HepG2 (cell line): Measurements from ENCODE around the gene TEF. TPM values are rescaled to one million over a fixed set of nuclear protein-coding genes. Genes with fewer than 3 reads are reported as not detected.

Experiments
- EP300 ChIP-seq, 3 experiments: sonication (generic) in 1 of 3; formaldehyde crosslinking in 1 of 3; IDR thresholded peaks; 2 replicates each; pipeline versions ENCODE4 v1.5.1 to v1.6.1; 2011 to 2020; ENCODE audit warnings: low read depth in 2 of 3, low read length in 2 of 3, borderline replicate concordance in 1 of 3, improper control_type of control experiment in 1 of 3, mild to moderate bottlenecking in 1 of 3, missing genetic modification reagents in 1 of 3, moderate library complexity in 1 of 3
- EZH2 ChIP-seq: conservative IDR thresholded peaks from 2 replicates; pipeline ENCODE4 v1.6.1; 2012; ENCODE audit warnings: mild to moderate bottlenecking, low read depth, low read length, moderate library complexity
- GATA4 ChIP-seq: sonication (generic); IDR thresholded peaks from 2 replicates; pipeline ENCODE4 v1.6.1; 2016; ENCODE audit warnings: antibody characterized with exemption, low read depth, borderline replicate concordance
- GTF3A ChIP-seq: sonication (generic); formaldehyde crosslinking; conservative IDR thresholded peaks from 2 replicates; pipeline ENCODE4 v1.4.0; 2020; ENCODE audit warnings: mild to moderate bottlenecking, missing genetic modification reagents
- HINFP ChIP-seq: sonication (generic); formaldehyde crosslinking; IDR thresholded peaks from 2 replicates; pipeline ENCODE4 v1.4.0; 2020; ENCODE audit warnings: low read depth, mild to moderate bottlenecking, missing genetic modification reagents
- HMGA1 ChIP-seq: sonication (generic); formaldehyde crosslinking; conservative IDR thresholded peaks from 2 replicates; pipeline ENCODE4 v1.4.0; 2020; ENCODE audit warnings: missing genetic modification reagents
- HMGXB4 ChIP-seq, 2 experiments: sonication (generic) in 1 of 2; formaldehyde crosslinking in 1 of 2; IDR thresholded peaks; 2 replicates each; pipeline versions ENCODE4 v1.4.0 to v1.6.1; 2018 to 2020; ENCODE audit warnings: missing genetic modification reagents in 2 of 2, borderline replicate concordance in 1 of 2, low read depth in 1 of 2, mild to moderate bottlenecking in 1 of 2, missing biosample characterization in 1 of 2
- LCORL ChIP-seq, 2 experiments: fragments of 450-650 bp in 1 of 2; sonication (generic) in 1 of 2; formaldehyde crosslinking in 1 of 2; IDR thresholded peaks; 2 replicates each; pipeline versions ENCODE4 v1.5.0 to v1.6.1; 2017 to 2020; ENCODE audit warnings: antibody characterized with exemption in 1 of 2, missing genetic modification reagents in 1 of 2
- PITX1 ChIP-seq: sonication (generic); formaldehyde crosslinking; IDR thresholded peaks from 2 replicates; pipeline ENCODE4 v1.5.1; 2020; ENCODE audit warnings: mild to moderate bottlenecking, missing genetic modification reagents
- RCOR2 ChIP-seq: IDR thresholded peaks from 2 replicates; pipeline ENCODE4 v1.6.1; 2016; ENCODE audit warnings: missing biosample characterization, missing genetic modification reagents
- SMAD9 ChIP-seq: sonication (generic); formaldehyde crosslinking; IDR thresholded peaks from 2 replicates; pipeline ENCODE4 v1.5.1; 2020; ENCODE audit warnings: mild to moderate bottlenecking, missing genetic modification reagents
- TRIM24 ChIP-seq: sonication (generic); formaldehyde crosslinking; IDR thresholded peaks from 2 replicates; pipeline ENCODE4 v1.8.0; 2022; ENCODE audit warnings: mild to moderate bottlenecking, missing genetic modification reagents
- ZBTB33 ChIP-seq: sonication (generic); formaldehyde crosslinking; IDR thresholded peaks from 2 replicates; pipeline ENCODE4 v1.4.0; 2020; ENCODE audit warnings: missing genetic modification reagents
- ZNF784 ChIP-seq: sonication (generic); formaldehyde crosslinking; IDR thresholded peaks from 2 replicates; pipeline ENCODE4 v1.5.1; 2020; ENCODE audit warnings: missing genetic modification reagents, mild to moderate bottlenecking, borderline replicate concordance
- ZSCAN29 ChIP-seq: sonication (generic); formaldehyde crosslinking; conservative IDR thresholded peaks from 2 replicates; pipeline ENCODE4 v1.4.0; 2020; ENCODE audit warnings: mild to moderate bottlenecking, missing genetic modification reagents
- polyA plus RNA-seq, 8 experiments: library from polyadenylated mRNA; depleted of rRNA in 3 of 8; stranded (reverse) in 7 of 8; unstranded in 1 of 8; fragments of >200 nt; fragmentation: Illumina TruSeq in 4 of 8; extraction: Trizol in 4 of 8; gene quantifications; 2 replicates each; pipeline versions ENCODE4 v1.2.1 to v1.2.3, GENCODE V29; 2011 to 2016; ENCODE audit warnings: low read depth in 4 of 8, missing spikeins in 1 of 8, mixed read lengths in 1 of 8; ENCODE audit not compliant: insufficient read depth in 1 of 8
- total RNA-seq, 5 experiments: library from RNA; depleted of rRNA; stranded (reverse); fragments of >200 nt; fragmentation: Illumina TruSeq; extraction: Trizol; gene quantifications; 2 replicates each; pipeline ENCODE4 v1.2.3, GENCODE V29; 2016; ENCODE audit warnings: low read depth in 1 of 5

TEF gene
- total and polyA plus RNA-seq, 2 of the 13 experiments (the other 11 are each of a cell fraction or from before 2014, with no cell fraction given): 7.6 to 11.2 TPM

GRCh38 chr22:41397143-41397811, 15.5 kb downstream of the TEF start (continued):
- TF ChIP-seq HMGA1 (CRISPR knock-in tag) (no peak), ZSCAN29 (CRISPR knock-in tag) (peak; percentile 74; the same call in 1 of the 2 replicates), SMAD9 (no peak), ZBTB33 (CRISPR knock-in tag) (no peak), HINFP (CRISPR knock-in tag) (peak; percentile 82; the same call in 1 of the 2 replicates), GATA4 (no peak), HMGXB4 (CRISPR knock-in tag; IDR thresholded peaks at IDR 0.05; ENCODE audit: borderline replicate concordance in 1 of 2, low read depth in 1 of 2) (peak in 1 of 2 experiments; percentile 50; a peak in 1 of 4 replicates), ZNF784 (CRISPR knock-in tag) (no peak), EZH2 (no peak), GTF3A (CRISPR knock-in tag) (0 out of 2 replicates have a peak, but pooled peaks have one; percentile 52), EP300 (IDR thresholded peaks at IDR 0.05; ENCODE audit: low read depth in 2 of 2, low read length in 2 of 2) (peak; percentile 54 to 75; a peak in 3 of 4 replicates), EP300 (CRISPR knock-in tag; IDR thresholded peaks at IDR 0.05; ENCODE audit: borderline replicate concordance) (peak; percentile 51), TRIM24 (CRISPR knock-in tag) (no peak), PITX1 (CRISPR knock-in tag) (peak; percentile 93), LCORL (IDR thresholded peaks at IDR 0.05) (no peak; the same call in 1 of the 2 replicates), LCORL (CRISPR knock-in tag; IDR thresholded peaks at IDR 0.05) (peak; percentile 98), RCOR2 (0 out of 2 replicates have a peak, but pooled peaks have one; percentile 22)
